ENCODE data around the gene PPP1R15A.

The PPP1R15A gene

GRCh38 chr19:48861313-48861712, 10.9 kb upstream of the PPP1R15A start:
- TF ChIP-seq, protein P1, sequence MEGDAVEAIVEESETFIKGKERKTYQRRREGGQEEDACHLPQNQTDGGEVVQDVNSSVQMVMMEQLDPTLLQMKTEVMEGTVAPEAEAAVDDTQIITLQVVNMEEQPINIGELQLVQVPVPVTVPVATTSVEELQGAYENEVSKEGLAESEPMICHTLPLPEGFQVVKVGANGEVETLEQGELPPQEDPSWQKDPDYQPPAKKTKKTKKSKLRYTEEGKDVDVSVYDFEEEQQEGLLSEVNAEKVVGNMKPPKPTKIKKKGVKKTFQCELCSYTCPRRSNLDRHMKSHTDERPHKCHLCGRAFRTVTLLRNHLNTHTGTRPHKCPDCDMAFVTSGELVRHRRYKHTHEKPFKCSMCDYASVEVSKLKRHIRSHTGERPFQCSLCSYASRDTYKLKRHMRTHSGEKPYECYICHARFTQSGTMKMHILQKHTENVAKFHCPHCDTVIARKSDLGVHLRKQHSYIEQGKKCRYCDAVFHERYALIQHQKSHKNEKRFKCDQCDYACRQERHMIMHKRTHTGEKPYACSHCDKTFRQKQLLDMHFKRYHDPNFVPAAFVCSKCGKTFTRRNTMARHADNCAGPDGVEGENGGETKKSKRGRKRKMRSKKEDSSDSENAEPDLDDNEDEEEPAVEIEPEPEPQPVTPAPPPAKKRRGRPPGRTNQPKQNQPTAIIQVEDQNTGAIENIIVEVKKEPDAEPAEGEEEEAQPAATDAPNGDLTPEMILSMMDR (IDR thresholded peaks at IDR 0.05) = no peak

- TF ChIP-seq, protein P1 (IDR thresholded peaks at IDR 0.05) = no peak
Measured at GRCh38 chr19:48862827-48863226, 9.4 kb upstream of the PPP1R15A start.

- TF ChIP-seq, protein P1 (IDR thresholded peaks at IDR 0.05) = no peak
Measured at GRCh38 chr19:48866692-48867091, 5.5 kb upstream of the PPP1R15A start.

DNA sequence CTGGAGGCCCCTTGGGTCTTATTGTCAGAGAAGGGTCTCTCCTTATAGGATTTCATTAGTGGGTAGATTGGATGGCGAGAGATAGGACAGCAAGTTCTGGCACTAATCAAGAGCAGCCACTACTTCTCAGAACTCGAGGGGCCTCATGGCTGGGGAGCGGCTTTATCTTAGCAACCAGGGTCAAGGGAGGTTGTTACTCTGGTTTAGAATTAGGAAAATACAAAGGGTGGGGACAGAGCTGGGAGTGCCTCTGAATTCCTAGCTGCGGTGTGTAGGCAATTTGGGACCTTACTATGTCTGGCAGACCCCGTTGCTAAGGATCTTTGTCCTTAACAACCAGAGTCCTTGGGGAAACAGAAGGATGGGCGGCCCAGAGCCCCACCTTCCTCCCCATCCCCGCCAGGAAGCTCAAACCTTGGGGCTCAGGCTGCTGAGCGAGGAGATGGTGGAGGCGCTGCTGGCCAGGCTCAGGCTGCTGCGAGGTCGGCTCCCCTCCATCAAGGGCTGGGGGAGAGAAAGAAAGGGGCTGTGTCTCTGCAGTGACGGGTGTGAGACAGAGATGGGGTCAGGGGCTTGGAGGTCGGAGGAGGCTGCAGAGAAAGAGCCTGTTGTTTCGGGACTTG, 5.0 kb upstream of the PPP1R15A start:
- TF ChIP-seq, protein P1 (IDR thresholded peaks at IDR 0.05) = no peak

GRCh38 chr19:48867746-48868113, 4.5 kb upstream of the PPP1R15A start:
- TF ChIP-seq, protein P1 (IDR thresholded peaks at IDR 0.05) = no peak

DNA sequence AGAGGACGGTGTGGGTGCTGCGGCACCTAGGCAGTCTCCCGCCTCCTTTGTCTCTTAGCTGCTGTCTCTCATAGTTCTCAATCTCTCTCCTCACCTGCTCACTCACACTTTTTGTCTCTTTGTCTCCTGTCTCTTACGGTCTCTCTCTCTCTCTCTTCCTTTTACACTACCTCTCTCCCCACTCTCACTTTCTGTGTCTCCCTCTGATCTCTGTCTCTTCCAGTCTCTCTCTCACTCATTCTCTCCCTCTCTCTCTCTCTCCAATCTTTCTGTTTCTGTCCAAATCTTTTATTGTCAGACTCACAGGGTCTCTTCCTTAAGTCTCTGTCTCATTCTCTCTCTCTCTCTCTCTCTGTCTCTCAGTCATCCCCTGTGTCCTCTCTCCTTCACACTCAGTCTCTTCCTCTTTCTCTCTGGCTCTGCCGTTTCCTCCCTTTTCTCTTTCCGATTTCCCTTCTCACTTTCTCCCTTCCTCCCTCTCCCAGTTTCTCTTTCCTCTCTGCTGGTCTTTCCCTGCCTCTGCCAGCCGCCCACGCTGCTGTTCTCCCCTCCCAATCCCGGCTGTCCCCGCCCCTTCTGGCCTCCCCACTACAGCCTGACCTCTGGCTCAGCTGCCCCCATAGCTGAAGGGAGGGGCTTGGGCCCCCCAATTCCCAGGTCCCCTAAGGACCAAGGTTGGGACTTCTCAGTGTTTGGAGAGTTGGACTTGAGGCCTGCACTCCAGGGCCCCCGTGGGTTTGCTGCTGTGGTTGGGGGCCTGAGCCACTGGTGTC, 3.9 kb upstream of the PPP1R15A start, which contains the start of gene PLEKHA4:
Gene PLEKHA4 (minus strand): TSS at position 504 of the 773 bp plus-strand sequence. CDS start 997 bp downstream, outside the sequence.
- TF ChIP-seq, protein P1 (IDR thresholded peaks at IDR 0.05) = no peak

GRCh38 chr19:48870048-48870447, 2.2 kb upstream of the PPP1R15A start:
- TF ChIP-seq, protein P1 (IDR thresholded peaks at IDR 0.05) = no peak
